HUES48 (cell line): ENCODE measurements around the gene HOGA1.

Experiments
- H3K27ac ChIP-seq: one replicate; pipeline ENCODE4 v1.7.0; 2013; ENCODE audit warnings: low read depth, low read length, inconsistent platforms
- H3K27me3 ChIP-seq: 2 replicates; pipeline ENCODE4 v1.6.1; 2013; ENCODE audit warnings: mild to moderate bottlenecking, low read length; ENCODE audit not compliant: control insufficient read depth, insufficient read depth
- H3K36me3 ChIP-seq: 2 replicates; pipeline ENCODE4 v1.6.1; 2013; ENCODE audit warnings: low read length; ENCODE audit not compliant: control insufficient read depth, insufficient read depth
- H3K4me1 ChIP-seq: 2 replicates; pipeline ENCODE4 v1.6.1; 2013; ENCODE audit warnings: mild to moderate bottlenecking, low read length; ENCODE audit not compliant: control insufficient read depth, insufficient read depth
- H3K4me3 ChIP-seq: 2 replicates; pipeline ENCODE4 v1.5.1; 2013; ENCODE audit warnings: mild to moderate bottlenecking, low read depth, low read length
- H3K9ac ChIP-seq: 2 replicates; pipeline ENCODE4 v1.6.1; 2013; ENCODE audit warnings: mild to moderate bottlenecking, low read depth, low read length, moderate library complexity
- H3K9me3 ChIP-seq: 2 replicates; pipeline ENCODE4 v1.6.1; 2013; ENCODE audit warnings: low read length; ENCODE audit not compliant: control insufficient read depth, insufficient read depth

HOGA1 gene

DNA sequence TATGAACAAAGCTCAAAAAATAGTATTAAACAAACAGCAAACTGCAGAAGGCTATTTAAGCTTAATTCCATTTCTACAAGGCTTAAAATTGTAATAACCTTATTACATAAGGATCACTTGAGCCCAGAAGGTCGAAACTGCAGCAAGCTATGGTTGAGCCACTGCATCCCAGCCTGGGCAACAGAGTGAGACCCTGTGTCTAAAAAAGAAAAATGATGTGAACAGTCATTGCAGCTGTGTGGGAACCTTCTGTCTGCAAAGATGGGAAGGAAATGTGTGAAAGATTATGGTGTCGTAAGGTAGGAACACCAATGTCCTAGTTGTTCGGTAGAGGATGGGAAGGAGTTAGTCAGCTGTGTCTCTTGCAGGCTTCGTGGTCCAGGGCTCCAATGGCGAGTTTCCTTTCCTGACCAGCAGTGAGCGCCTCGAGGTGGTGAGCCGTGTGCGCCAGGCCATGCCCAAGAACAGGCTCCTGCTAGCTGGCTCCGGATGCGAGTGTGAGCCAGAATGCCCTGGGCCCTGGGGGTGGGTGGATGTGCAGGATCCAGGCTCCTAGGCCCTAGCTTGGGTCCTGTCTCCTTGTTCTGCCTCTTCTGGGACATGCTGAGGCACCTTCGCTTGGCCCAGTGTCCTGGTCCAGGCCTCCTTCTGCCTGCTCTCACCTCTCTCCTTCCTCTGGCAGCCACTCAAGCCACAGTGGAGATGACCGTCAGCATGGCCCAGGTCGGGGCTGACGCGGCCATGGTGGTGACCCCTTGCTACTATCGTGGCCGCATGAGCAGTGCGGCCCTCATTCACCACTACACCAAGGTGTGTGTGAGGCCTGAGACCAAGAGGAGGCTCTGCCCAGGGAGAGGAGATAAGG, 14.4 kb downstream of the HOGA1 start:
- H3K4me1 ChIP-seq = no peaks in the 10 kb centered on the region
- H3K27me3 ChIP-seq = no peaks in the 10 kb centered on the region
- H3K4me3 ChIP-seq = no peak overlapping the region
- no peaks in the 10 kb centered on the region for H3K9me3 ChIP-seq
- H3K27ac ChIP-seq = no peak overlapping the region
- H3K36me3 ChIP-seq = no peaks in the 10 kb centered on the region
- H3K9ac ChIP-seq = no peak overlapping the region

DNA sequence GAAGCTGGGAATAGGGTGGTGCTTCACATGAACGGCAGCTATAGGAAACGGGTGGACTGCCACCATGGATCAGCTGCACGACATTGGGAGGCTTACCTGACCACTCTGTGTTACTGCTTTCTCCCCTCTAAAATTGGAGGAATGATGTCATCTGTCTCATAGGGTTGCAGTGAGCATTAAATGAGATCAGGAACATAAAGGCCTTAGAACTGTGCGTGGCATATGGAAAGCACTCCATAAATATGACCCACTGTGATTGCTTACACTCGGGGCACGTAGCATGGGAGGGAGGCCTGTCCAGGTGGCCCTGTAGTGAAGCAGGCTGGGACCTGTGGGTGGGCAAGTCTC, 15.1 kb downstream of the HOGA1 start:
- H3K36me3 ChIP-seq = no peaks in the 10 kb centered on the region

DNA sequence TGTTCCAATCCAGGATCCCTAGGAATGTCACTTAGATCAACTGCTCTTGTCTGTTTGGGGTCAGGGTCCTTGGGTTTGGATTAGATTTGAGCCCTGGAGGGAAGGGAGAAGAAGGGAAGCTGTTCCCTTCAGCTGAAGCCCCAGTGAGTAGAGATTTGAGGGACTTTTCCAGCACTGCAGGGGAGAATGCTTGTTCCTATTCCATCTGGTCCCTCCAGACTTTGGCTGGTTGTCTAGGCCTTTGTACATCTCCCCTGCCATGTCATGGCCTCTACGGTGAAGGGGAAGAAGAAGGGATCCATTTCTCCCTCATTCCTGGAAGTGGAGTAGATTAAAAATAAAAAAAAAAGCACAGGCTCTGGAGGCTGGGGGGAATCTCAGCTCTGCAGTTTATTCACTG, 16.4 kb downstream of the HOGA1 start:
- no peaks in the 10 kb centered on the region for H3K9me3 ChIP-seq
- H3K36me3 ChIP-seq = no peaks in the 10 kb centered on the region
- no peak overlapping the region for H3K9ac ChIP-seq
- H3K4me1 ChIP-seq = no peaks in the 10 kb centered on the region
- no peak overlapping the region for H3K27ac ChIP-seq
- H3K4me3 ChIP-seq = no peak overlapping the region
- no peaks in the 10 kb centered on the region for H3K27me3 ChIP-seq

More for the DNA sequence above, 15.1 kb downstream of the HOGA1 start:
- Histone ChIP-seq H3K27me3 (no peaks in the 10 kb centered on the region), H3K27ac (no peak overlapping the region), H3K4me3 (no peak overlapping the region), H3K9me3 (no peaks in the 10 kb centered on the region), H3K9ac (no peak overlapping the region), H3K4me1 (no peaks in the 10 kb centered on the region)

DNA sequence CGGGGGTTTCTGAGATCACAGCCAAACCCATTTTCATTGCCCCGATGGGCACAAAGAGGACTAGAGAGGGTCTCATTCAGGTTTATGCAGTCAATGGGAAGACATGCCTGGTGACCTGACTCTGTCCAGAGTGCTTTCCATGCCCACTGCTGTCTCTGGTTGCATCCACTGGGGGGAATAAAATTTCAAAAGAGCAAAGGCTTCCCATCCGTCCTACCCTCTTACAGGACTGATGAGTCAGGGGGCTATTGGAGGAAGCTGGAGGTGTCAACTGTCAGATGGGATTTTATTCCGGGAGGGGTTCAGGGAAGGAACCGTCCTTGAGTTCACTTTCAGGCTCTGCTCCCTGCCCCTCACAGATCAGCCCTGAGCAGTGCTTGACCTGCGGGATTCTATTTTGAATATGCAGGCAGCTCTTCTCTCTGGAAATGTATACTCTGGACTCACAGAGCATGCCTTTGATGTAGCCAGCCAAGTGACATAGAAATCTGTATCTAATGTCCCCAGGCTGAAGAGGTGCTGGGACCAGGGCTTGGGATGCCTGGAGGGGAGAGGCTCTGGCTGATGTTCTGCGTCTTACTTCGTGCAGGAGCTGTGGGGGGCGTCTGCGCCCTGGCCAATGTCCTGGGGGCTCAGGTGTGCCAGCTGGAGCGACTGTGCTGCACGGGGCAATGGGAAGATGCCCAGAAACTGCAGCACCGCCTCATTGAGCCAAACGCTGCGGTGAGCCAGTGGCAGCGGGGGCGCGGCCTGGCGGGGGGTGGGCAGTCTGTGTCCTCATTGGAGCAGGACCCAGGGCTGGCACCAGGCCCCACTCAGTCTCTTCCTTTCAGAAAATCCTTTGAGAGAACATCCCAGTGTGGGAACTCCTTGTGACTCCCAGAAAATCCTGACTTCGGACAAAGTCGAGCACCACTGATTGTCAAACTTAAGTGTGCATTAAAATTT, 17.4 kb downstream of the HOGA1 start:
- Histone ChIP-seq H3K36me3 (no peaks in the 10 kb centered on the region), H3K9me3 (no peaks in the 10 kb centered on the region), H3K9ac (no peak overlapping the region), H3K27ac (no peak overlapping the region), H3K4me3 (no peak overlapping the region), H3K27me3 (no peaks in the 10 kb centered on the region), H3K4me1 (no peaks in the 10 kb centered on the region)

DNA sequence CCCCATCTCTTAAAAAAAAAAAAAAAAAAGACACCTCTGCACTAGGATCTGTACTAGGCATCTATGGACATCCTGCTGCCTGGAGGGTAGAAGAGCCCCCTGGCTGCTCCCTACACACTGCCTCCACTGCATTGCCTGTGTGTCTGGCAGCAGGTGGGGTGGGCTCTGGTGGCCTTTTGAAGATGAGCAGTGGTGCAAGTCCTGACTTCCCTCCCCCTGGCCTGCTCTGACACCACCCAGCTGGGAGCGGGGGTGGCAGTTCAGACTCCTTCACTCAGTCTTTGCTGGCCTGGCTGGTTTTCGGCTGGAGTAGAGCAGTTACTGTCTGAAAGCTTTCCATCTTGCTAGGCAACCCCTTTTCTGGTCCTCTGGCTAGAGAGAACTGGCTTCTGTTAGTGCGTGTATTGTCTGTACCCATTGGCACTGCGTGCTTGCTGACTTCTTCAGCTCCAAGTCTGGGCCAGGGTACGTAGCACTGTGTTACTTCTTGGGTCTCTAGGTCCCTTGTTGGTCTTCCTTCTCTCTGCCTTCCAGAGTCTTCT, 23.0 kb downstream of the HOGA1 start:
- no peaks in the 10 kb centered on the region for H3K36me3 ChIP-seq
- H3K27me3 ChIP-seq = no peaks in the 10 kb centered on the region
- H3K9me3 ChIP-seq = no peaks in the 10 kb centered on the region
- H3K27ac ChIP-seq = no peak overlapping the region
- no peak overlapping the region for H3K9ac ChIP-seq
- H3K4me3 ChIP-seq = no peak overlapping the region
- 0 out of 2 replicates have a peak, but pooled peaks cover 8% of the 10 kb centered on the region for H3K4me1 ChIP-seq

DNA sequence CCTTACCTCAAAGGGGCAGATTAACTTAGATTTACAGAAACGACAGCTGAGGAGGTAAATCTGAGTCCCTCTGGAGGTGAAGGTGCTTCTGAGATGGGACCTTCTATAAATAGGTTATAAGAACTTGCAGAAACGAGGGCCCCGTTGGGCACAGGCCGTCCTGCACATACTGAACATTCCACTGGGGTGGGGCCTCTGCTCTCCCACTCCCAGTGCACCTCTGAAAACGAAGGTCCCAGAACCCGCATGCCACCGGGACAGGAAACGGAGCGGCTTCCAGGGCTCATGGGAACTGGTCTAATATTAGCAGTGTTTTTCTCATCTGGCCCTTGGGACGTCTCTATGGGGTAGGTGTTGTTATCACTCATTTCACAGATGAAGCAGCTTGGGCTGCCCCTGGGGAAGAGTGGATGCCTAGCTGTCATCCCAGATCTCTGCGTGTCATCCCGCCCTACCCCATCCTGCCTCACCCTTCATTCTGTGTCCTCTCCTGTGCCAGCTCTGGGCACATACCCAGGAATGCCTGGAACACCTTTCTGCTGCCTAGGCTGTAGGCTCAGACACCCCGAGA, 24.9 kb downstream of the HOGA1 start:
- no peak overlapping the region for H3K9ac ChIP-seq
- 0 out of 2 replicates have a peak, but pooled peaks cover 8% of the 10 kb centered on the region for H3K4me1 ChIP-seq
- no peak overlapping the region for H3K4me3 ChIP-seq
- H3K27ac ChIP-seq = no peak overlapping the region
- no peaks in the 10 kb centered on the region for H3K27me3 ChIP-seq
- no peaks in the 10 kb centered on the region for H3K9me3 ChIP-seq
- H3K36me3 ChIP-seq = no peaks in the 10 kb centered on the region

DNA sequence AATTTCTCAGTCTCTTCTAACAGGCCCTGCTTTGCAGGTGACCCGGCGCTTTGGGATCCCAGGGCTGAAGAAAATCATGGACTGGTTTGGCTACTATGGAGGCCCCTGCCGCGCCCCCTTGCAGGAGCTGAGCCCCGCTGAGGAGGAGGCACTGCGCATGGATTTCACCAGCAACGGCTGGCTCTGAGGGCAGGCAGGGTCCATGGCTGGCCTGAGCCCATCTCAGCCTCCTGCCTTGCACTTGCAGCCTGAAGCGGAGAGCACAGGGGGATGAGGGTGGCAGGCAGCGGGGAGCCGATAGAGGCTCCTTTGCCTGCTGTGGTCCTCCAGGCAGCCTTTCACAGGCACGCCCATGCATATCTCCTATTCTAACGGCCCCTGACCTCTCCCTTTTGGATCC, 27.3 kb downstream of the HOGA1 start:
- H3K9me3 ChIP-seq = no peaks in the 10 kb centered on the region
- no peak overlapping the region for H3K27ac ChIP-seq
- H3K4me1 ChIP-seq = 0 out of 2 replicates have a peak, but pooled peaks cover 8% of the 10 kb centered on the region
- H3K27me3 ChIP-seq = no peaks in the 10 kb centered on the region
- no peak overlapping the region for H3K9ac ChIP-seq
- no peaks in the 10 kb centered on the region for H3K36me3 ChIP-seq
- H3K4me3 ChIP-seq = no peak overlapping the region

DNA sequence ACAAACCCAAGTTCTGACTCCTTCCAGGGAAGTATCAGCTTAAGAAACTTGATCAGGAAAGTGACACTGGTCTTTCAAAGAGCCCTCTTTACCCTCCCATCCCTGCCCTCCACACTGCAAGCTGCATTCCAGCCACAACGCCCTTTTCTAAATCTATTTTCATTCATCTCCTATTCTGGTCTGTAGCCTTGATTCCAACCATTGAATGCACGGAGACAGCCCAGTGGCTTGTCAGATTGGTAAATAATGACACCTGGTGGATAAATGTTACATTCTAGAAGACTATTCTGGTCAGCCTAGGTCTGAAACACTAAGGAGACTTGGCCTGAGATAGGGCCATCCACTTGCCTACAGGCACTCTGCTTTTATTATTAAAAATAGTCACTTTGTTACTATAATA, 28.2 kb downstream of the HOGA1 start:
- Histone ChIP-seq H3K4me1 (0 out of 2 replicates have a peak, but pooled peaks cover 8% of the 10 kb centered on the region), H3K27ac (no peak overlapping the region), H3K36me3 (no peaks in the 10 kb centered on the region), H3K9ac (no peak overlapping the region), H3K4me3 (no peak overlapping the region), H3K9me3 (no peaks in the 10 kb centered on the region), H3K27me3 (no peaks in the 10 kb centered on the region)

DNA sequence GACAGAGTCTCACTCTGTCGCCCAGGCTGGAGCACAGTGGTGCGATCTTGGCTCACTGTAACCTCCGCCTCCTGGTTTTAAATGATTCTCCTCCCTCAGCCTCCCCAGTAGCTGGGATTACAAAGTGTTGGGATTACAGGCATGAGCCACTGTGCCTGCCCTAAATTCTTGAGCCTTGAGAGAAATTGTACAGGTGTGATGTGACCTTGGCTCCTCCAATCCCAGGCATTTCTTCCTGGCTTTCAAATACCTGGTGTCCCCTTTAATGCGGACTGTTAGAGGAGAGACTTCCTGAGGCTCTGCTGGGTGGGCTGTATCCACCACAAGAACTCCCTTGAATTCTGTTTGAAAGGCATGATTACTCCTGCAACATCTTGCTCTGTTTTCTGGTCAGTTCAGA, 34.1 kb downstream of the HOGA1 start:
- H3K4me1 ChIP-seq = no peaks in the 10 kb centered on the region
- no peak overlapping the region for H3K27ac ChIP-seq
- H3K4me3 ChIP-seq = no peak overlapping the region
- no peaks in the 10 kb centered on the region for H3K9me3 ChIP-seq
- H3K9ac ChIP-seq = no peak overlapping the region
- H3K36me3 ChIP-seq = peaks cover 2% of the 10 kb centered on the region; the same call in 1 of the 2 replicates
- H3K27me3 ChIP-seq = no peaks in the 10 kb centered on the region

DNA sequence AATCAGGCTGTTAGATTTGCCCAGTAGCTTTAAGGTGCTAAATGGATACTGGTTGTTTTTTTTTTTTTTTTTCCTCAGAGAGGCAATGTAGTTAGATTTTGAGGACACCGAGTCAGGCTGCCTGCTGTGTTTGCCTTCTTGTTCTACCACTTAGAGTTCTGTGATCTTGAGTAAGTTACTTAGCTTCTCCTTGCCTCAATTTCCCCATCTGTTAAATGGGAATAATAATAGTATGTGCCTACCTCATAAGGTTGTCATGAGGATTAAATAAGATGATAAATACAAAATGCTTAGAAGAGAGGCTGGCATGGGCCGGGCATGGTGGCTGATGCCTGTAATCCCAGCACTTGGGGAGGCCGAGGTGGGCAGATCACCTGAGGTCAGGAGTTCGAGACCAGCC, 34.5 kb downstream of the HOGA1 start:
- H3K9me3 ChIP-seq = no peaks in the 10 kb centered on the region
- H3K4me3 ChIP-seq = no peak overlapping the region
- peaks cover 2% of the 10 kb centered on the region; the same call in 1 of the 2 replicates for H3K36me3 ChIP-seq
- no peaks in the 10 kb centered on the region for H3K27me3 ChIP-seq
- no peaks in the 10 kb centered on the region for H3K4me1 ChIP-seq
- H3K27ac ChIP-seq = no peak overlapping the region
- H3K9ac ChIP-seq = no peak overlapping the region
